PC-9 (cell line): Measurements from ENCODE around the gene RET.

Source experiments
- EZH2 ChIP-seq: fragments of 200-600 bp; sonication (generic); IDR thresholded peaks from 2 replicates; pipeline ENCODE4 v1.8.0; 2017; ENCODE audit warnings: antibody characterized with exemption, low read depth
- TF ChIP-seq, protein P1 (sequence below): fragments of 200-600 bp; sonication (generic); conservative IDR thresholded peaks from 2 replicates; pipeline ENCODE4 v1.6.1; 2017; ENCODE audit warnings: mixed run types, antibody characterized with exemption, mild to moderate bottlenecking, moderate library complexity

GRCh38 chr10:43029043-43029442, 47.8 kb upstream of the RET start:
- TF ChIP-seq, protein P1, sequence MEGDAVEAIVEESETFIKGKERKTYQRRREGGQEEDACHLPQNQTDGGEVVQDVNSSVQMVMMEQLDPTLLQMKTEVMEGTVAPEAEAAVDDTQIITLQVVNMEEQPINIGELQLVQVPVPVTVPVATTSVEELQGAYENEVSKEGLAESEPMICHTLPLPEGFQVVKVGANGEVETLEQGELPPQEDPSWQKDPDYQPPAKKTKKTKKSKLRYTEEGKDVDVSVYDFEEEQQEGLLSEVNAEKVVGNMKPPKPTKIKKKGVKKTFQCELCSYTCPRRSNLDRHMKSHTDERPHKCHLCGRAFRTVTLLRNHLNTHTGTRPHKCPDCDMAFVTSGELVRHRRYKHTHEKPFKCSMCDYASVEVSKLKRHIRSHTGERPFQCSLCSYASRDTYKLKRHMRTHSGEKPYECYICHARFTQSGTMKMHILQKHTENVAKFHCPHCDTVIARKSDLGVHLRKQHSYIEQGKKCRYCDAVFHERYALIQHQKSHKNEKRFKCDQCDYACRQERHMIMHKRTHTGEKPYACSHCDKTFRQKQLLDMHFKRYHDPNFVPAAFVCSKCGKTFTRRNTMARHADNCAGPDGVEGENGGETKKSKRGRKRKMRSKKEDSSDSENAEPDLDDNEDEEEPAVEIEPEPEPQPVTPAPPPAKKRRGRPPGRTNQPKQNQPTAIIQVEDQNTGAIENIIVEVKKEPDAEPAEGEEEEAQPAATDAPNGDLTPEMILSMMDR, result no peak
- no peak for TF ChIP-seq EZH2
